GM23338 (cell line): ENCODE results near the gene TAOK2.

Experiments
- CREB1 ChIP-seq: fragments of 250-450 bp; sonication (Bioruptor Pico); IDR thresholded peaks from 2 replicates; pipeline ENCODE4 v1.5.0; 2020; ENCODE audit warnings: low read depth, mild to moderate bottlenecking, moderate library complexity
- EZH2 ChIP-seq: fragments of 200-600 bp; sonication (generic); IDR thresholded peaks from one replicate; pipeline ENCODE4 v1.8.0; 2017; ENCODE audit warnings: antibody characterized with exemption, mild to moderate bottlenecking, low read depth; ENCODE audit not compliant: unreplicated experiment
- EZH2phosphoT487 ChIP-seq: fragments of 200-600 bp; sonication (generic); IDR thresholded peaks from one replicate; pipeline ENCODE4 v1.8.1; 2018; ENCODE audit warnings: antibody characterized with exemption; ENCODE audit not compliant: unreplicated experiment
- JUNB ChIP-seq: IDR thresholded peaks from one replicate; pipeline ENCODE4 v1.6.1; 2016; ENCODE audit warnings: antibody characterized with exemption; ENCODE audit not compliant: unreplicated experiment
- NANOG ChIP-seq: IDR thresholded peaks from 2 replicates; pipeline ENCODE4 v1.6.1; 2016; ENCODE audit warnings: antibody characterized with exemption, borderline replicate concordance
- POLR2AphosphoS5 ChIP-seq: IDR thresholded peaks from 2 replicates; pipeline ENCODE4 v1.6.1; 2016; ENCODE audit warnings: antibody characterized with exemption, low read depth
- STAT1 ChIP-seq: IDR thresholded peaks from one replicate; pipeline ENCODE4 v1.6.1; 2016; ENCODE audit warnings: antibody characterized with exemption; ENCODE audit not compliant: unreplicated experiment
- ZNF114 ChIP-seq: fragments of 250-450 bp; sonication (Bioruptor Pico); IDR thresholded peaks from 2 replicates; pipeline ENCODE4 v1.5.0; 2020; ENCODE audit warnings: mild to moderate bottlenecking, moderate library complexity
- ZNF331 ChIP-seq: fragments of 250-450 bp; sonication (Bioruptor Pico); IDR thresholded peaks from 2 replicates; pipeline ENCODE4 v1.5.0; 2020; ENCODE audit warnings: low read depth, mild to moderate bottlenecking, moderate library complexity
- TF ChIP-seq, protein P1 (sequence below), 2 experiments: fragments of 200-600 bp in 1 of 2; sonication (generic) in 1 of 2; conservative IDR thresholded peaks; 2 replicates each; pipeline versions ENCODE4 v1.5.1 to v1.6.1; 2016 to 2017; ENCODE audit warnings: antibody characterized with exemption in 2 of 2, low read depth in 2 of 2, mild to moderate bottlenecking in 2 of 2, moderate library complexity in 1 of 2
- TF ChIP-seq, protein P2 (sequence below): IDR thresholded peaks from one replicate; pipeline ENCODE4 v1.6.1; 2018; ENCODE audit warnings: antibody characterized with exemption; ENCODE audit not compliant: unreplicated experiment
- TF ChIP-seq, protein P3 (sequence below): fragments of 250-450 bp; sonication (Bioruptor Pico); IDR thresholded peaks from 2 replicates; pipeline ENCODE4 v1.5.0; 2020; ENCODE audit warnings: mild to moderate bottlenecking, moderate library complexity

DNA sequence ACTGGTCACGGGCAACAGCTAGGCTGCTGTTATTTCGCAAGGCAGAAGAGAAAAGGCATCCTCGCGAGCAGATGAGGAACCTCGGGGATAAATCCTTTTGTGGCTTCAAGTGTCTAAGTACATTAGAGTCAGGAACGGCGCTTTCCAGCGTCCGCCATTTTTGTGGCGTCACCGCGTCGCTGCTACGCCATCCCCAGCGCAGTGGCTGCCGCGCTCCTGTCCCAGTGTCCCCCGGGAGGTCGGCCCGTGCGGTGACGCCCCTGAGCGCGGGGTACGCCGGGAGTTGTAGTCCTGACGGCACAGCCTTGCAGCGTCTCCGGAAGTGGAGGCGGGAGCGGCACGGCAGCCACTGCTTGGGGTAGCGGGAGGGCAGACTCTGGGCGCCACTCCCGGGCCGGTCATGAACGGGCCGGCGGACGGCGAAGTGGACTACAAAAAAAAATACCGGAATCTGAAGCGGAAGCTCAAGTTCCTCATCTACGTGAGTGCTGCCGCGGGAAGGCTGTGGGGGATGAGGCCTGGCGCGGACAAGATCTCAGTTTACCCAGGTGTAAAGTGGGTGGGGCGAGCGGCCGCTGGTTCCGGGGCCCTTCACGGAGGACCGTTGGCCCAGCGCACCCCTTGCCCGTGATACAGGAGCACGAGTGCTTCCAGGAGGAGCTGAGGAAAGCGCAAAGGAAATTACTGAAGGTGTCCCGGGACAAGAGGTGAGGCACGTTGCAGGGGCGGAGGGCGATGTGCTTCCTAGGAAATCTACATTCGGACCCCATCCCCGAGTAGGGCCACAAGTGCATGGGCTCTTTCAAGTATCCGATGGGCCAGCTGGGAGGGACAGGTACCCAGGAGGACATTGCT, 22.5 kb downstream of the TAOK2 start, which contains the start of gene INO80E:
- TF ChIP-seq, protein P1, sequence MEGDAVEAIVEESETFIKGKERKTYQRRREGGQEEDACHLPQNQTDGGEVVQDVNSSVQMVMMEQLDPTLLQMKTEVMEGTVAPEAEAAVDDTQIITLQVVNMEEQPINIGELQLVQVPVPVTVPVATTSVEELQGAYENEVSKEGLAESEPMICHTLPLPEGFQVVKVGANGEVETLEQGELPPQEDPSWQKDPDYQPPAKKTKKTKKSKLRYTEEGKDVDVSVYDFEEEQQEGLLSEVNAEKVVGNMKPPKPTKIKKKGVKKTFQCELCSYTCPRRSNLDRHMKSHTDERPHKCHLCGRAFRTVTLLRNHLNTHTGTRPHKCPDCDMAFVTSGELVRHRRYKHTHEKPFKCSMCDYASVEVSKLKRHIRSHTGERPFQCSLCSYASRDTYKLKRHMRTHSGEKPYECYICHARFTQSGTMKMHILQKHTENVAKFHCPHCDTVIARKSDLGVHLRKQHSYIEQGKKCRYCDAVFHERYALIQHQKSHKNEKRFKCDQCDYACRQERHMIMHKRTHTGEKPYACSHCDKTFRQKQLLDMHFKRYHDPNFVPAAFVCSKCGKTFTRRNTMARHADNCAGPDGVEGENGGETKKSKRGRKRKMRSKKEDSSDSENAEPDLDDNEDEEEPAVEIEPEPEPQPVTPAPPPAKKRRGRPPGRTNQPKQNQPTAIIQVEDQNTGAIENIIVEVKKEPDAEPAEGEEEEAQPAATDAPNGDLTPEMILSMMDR (conservative IDR thresholded peaks at IDR 0.05; ENCODE audit: low read depth in 2 of 2): no peak
- TF ChIP-seq ZNF331 (CRISPR knock-in tag) (no peak), JUNB (no peak), EZH2 (no peak), CREB1 (CRISPR knock-in tag) (peak; percentile 94), POLR2AphosphoS5 (peak; percentile 89), EZH2phosphoT487 (no peak), STAT1 (no peak), ZNF114 (CRISPR knock-in tag) (no peak), NANOG (no peak)
- TF ChIP-seq, protein P2, sequence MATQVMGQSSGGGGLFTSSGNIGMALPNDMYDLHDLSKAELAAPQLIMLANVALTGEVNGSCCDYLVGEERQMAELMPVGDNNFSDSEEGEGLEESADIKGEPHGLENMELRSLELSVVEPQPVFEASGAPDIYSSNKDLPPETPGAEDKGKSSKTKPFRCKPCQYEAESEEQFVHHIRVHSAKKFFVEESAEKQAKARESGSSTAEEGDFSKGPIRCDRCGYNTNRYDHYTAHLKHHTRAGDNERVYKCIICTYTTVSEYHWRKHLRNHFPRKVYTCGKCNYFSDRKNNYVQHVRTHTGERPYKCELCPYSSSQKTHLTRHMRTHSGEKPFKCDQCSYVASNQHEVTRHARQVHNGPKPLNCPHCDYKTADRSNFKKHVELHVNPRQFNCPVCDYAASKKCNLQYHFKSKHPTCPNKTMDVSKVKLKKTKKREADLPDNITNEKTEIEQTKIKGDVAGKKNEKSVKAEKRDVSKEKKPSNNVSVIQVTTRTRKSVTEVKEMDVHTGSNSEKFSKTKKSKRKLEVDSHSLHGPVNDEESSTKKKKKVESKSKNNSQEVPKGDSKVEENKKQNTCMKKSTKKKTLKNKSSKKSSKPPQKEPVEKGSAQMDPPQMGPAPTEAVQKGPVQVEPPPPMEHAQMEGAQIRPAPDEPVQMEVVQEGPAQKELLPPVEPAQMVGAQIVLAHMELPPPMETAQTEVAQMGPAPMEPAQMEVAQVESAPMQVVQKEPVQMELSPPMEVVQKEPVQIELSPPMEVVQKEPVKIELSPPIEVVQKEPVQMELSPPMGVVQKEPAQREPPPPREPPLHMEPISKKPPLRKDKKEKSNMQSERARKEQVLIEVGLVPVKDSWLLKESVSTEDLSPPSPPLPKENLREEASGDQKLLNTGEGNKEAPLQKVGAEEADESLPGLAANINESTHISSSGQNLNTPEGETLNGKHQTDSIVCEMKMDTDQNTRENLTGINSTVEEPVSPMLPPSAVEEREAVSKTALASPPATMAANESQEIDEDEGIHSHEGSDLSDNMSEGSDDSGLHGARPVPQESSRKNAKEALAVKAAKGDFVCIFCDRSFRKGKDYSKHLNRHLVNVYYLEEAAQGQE: no peak
- TF ChIP-seq, protein P3, sequence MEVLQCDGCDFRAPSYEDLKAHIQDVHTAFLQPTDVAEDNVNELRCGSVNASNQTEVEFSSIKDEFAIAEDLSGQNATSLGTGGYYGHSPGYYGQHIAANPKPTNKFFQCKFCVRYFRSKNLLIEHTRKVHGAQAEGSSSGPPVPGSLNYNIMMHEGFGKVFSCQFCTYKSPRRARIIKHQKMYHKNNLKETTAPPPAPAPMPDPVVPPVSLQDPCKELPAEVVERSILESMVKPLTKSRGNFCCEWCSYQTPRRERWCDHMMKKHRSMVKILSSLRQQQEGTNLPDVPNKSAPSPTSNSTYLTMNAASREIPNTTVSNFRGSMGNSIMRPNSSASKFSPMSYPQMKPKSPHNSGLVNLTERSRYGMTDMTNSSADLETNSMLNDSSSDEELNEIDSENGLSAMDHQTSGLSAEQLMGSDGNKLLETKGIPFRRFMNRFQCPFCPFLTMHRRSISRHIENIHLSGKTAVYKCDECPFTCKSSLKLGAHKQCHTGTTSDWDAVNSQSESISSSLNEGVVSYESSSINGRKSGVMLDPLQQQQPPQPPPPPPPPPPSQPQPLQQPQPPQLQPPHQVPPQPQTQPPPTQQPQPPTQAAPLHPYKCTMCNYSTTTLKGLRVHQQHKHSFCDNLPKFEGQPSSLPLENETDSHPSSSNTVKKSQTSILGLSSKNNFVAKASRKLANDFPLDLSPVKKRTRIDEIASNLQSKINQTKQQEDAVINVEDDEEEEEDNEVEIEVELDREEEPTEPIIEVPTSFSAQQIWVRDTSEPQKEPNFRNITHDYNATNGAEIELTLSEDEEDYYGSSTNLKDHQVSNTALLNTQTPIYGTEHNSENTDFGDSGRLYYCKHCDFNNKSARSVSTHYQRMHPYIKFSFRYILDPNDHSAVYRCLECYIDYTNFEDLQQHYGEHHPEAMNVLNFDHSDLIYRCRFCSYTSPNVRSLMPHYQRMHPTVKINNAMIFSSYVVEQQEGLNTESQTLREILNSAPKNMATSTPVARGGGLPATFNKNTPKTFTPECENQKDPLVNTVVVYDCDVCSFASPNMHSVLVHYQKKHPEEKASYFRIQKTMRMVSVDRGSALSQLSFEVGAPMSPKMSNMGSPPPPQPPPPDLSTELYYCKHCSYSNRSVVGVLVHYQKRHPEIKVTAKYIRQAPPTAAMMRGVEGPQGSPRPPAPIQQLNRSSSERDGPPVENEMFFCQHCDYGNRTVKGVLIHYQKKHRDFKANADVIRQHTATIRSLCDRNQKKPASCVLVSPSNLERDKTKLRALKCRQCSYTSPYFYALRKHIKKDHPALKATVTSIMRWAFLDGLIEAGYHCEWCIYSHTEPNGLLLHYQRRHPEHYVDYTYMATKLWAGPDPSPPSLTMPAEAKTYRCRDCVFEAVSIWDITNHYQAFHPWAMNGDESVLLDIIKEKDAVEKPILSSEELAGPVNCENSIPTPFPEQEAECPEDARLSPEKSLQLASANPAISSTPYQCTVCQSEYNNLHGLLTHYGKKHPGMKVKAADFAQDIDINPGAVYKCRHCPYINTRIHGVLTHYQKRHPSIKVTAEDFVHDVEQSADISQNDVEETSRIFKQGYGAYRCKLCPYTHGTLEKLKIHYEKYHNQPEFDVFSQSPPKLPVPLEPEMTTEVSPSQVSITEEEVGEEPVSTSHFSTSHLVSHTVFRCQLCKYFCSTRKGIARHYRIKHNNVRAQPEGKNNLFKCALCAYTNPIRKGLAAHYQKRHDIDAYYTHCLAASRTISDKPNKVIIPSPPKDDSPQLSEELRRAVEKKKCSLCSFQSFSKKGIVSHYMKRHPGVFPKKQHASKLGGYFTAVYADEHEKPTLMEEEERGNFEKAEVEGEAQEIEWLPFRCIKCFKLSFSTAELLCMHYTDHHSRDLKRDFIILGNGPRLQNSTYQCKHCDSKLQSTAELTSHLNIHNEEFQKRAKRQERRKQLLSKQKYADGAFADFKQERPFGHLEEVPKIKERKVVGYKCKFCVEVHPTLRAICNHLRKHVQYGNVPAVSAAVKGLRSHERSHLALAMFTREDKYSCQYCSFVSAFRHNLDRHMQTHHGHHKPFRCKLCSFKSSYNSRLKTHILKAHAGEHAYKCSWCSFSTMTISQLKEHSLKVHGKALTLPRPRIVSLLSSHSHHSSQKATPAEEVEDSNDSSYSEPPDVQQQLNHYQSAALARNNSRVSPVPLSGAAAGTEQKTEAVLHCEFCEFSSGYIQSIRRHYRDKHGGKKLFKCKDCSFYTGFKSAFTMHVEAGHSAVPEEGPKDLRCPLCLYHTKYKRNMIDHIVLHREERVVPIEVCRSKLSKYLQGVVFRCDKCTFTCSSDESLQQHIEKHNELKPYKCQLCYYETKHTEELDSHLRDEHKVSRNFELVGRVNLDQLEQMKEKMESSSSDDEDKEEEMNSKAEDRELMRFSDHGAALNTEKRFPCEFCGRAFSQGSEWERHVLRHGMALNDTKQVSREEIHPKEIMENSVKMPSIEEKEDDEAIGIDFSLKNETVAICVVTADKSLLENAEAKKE: no peak
